GM12872 (cell line): ENCODE data around the gene SEMA3C.

ENCODE experiments used
- CTCF ChIP-seq: IDR thresholded peaks from 3 replicates; pipeline ENCODE4 v1.5.1; 2011; ENCODE audit warnings: low read depth, mild to moderate bottlenecking, low read length, moderate library complexity; ENCODE audit not compliant: insufficient read depth

The SEMA3C gene

GRCh38 chr7:80882213-80882801 lies 36.5 kb downstream of the SEMA3C start:
- TF ChIP-seq CTCF = no peak

- no peak for TF ChIP-seq CTCF
Measured at GRCh38 chr7:80881351-80881900, 37.4 kb downstream of the SEMA3C start.

GRCh38 chr7:80879849-80880248 lies 39.0 kb downstream of the SEMA3C start:
- no peak for TF ChIP-seq CTCF

GRCh38 chr7:80876894-80877414 lies 41.9 kb downstream of the SEMA3C start:
- no peak for TF ChIP-seq CTCF

GRCh38 chr7:80875537-80876120 lies 43.2 kb downstream of the SEMA3C start:
- no peak for TF ChIP-seq CTCF

GRCh38 chr7:80873140-80873539 lies 45.7 kb downstream of the SEMA3C start:
- TF ChIP-seq CTCF = no peak

- no peak for TF ChIP-seq CTCF
Measured at GRCh38 chr7:80871228-80871627, 47.6 kb downstream of the SEMA3C start.
